NCI-H524 (cell line): ENCODE results near the gene KPTN.

Experiments
- DNase-seq, 2 experiments: peaks; one replicate each; lab custom pipeline; 2025; lab: John Stamatoyannopoulos, UW

KPTN gene

DNA sequence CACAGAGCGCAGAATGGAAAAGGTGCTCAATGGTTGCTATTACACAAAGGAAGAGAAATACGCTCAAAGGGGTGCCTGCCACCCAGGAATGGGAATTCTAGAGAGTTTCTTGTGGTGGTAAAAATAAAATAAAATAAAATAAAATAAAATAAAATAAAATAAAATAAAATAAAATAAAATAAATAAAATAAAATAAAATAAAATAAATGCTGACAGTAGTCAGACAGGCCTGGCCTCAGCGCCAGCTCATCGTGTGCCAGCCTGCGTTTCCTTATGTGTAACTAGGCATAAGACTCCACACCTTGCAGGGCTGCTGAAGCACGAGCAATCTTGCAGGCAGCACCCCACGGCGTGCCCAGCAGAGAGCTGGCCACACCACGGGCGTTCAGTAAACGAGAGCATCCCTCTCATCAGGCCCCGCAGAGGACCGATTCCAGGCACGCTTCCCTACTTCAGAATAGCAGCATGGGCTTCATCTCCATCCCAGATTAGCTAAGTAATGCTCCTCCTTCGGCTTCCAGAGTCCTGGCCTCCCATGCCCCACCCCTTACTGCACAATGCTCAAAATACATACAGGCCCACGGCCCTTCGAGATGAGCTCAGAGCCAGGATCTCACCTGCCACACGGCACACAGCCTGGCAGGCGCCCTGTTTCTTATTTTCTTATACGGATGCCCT is 25.3 kb upstream of the KPTN start:
- DNase-seq = no peak

- DNase-seq = no peak
Measured at GRCh38 chr19:47508721-47509120, 24.7 kb upstream of the KPTN start.

DNA sequence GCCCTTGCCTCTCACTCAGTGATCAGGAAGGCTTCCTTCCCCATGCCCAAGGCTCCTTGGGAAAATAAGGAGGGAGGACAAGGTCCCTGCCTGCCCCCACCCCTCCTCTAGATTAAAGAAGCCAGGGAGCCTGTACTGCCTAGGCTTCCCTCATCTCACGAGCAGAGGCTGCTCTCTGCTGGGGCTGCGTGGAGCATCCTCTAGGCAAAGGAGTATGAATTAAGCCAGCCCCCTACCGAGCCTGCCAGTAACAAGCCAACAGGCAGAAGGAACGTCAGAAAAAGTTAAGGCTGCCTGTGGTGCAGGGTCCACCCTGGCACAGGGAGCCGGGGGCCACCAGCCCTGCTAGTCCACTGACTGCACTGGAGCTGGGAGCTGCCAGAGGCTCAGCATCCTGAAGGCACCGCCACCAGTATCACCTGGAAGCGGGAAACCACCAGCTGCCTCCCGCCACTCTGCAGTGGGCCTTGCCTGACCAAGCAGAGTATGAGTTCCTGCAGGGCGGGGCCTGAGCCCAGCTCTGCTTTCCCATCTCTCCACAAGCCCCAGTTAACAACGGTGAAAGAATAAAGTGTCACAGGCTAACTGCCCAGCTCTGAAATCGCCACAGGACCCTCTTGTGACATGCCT is 24.0 kb upstream of the KPTN start:
- DNase-seq = peak; percentile 69 to 83

DNA sequence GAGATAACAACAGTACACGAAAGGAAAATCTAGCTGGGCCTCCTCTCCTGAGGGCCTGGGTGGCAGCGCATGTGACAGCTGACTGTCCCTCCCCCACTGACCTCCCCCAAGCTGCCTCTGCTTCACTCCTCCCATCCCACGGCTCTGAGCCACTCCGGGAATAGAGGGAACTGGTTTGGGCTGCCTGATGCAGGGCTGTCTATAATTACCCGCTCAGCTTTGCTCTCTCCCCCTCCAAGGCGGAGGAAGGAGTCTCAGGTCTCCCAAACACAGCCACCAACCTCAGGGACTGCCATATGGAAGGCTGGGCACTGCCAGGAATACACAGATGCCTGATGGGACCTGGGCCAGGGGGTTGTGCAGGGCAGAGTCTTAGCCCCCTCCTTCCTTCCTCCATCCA is 23.0 kb upstream of the KPTN start:
- peak; percentile 75 to 83 for DNase-seq

DNA sequence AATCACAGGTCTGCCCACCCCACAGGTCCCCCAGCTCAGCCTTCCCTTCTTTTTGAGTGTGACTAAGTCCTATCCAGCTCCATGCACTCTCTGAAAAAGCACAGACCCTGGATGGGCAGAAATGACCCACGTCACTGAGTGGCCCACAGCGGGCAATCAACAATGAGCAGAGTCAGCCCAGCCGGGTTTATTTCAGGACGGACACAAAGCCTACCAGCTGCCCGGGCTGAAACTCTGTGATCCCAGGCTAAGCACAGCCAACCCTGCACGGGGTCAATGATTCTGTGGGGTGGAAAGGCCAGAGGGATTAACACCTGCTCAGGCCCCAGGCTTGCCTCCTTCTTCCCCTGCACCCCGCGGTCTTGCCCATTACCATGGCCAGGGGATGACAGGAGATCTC is 22.4 kb upstream of the KPTN start:
- no peak for DNase-seq

GRCh38 chr19:47505506-47505905 is 21.5 kb upstream of the KPTN start:
- no peak for DNase-seq

GRCh38 chr19:47503826-47504150 is 19.8 kb upstream of the KPTN start:
- DNase-seq = no peak

DNA sequence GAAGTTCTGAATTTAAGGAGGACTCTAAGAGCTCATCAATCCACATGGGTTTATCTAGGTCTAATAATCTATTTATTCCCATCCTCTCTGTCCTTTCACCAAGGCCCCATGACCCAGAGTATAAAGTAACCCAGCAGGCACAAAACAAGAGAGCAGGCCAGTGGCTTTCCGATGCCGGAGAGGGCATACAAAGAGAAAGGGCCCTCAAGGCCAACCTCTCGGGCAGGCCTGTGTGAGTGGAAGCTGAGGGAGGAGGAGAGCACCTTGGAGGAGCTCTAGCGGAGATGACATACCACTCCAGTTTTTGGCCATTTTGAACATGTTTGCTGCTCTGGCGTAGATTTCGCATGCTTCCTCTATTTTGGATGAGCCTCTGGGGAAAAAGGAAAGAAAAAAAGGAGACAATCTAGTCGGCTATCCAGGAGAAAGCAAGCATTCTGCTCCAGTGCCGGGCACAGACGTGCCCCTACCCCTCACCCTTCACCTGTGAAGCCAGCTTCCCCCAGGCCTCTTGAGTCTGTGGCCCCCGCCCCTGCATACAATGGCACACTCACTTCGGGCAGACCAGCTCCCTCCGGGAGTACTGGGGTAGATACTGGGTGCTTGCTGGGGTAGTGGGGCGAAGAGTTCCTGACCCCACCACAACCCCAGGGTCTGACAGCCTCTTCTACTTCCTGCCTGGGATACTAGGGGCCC is 19.3 kb upstream of the KPTN start:
- DNase-seq = no peak

- no peak for DNase-seq
Measured at GRCh38 chr19:47499863-47500830, 16.1 kb upstream of the KPTN start.

DNA sequence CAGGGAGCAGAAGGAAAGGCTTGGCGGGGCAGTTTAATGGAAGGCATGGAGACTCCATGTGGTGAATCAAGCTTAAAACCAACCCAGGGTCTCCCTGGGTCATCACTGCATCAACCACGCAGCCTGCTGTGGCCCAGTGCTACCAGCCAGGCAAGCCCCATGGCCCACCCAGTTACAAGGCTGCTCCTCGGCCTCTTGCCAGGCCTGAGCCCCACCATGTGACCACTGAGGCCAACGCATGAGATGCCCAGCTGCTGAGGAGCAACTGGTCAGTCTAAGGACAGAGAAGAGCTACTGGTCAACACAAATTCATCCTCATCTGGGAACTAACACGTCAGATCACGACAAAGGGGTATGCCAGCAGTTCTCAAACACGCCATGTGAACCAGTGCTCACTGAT is 15.4 kb upstream of the KPTN start:
- no peak for DNase-seq

DNA sequence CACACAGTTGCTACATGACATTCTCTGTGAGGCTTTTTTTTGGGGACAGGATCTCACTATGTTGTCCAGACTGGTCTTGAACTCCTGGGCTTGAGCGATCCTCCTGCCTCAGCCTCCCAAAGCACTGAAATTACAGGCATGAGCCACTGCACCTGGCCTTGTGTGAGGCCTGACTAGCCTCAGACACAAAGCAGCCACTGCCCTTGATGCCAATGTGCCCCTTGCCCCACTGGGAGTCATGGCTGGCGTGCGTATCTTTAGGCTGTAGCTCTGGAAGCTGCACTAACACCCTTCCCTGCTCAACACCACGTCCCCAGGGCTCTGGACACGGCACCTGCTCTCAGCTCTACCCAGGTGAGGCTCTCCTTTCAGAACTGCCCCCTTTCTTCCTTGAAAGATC is 14.5 kb upstream of the KPTN start:
- no peak for DNase-seq

GRCh38 chr19:47497821-47498520 is 14.0 kb upstream of the KPTN start:
- no peak for DNase-seq

DNA sequence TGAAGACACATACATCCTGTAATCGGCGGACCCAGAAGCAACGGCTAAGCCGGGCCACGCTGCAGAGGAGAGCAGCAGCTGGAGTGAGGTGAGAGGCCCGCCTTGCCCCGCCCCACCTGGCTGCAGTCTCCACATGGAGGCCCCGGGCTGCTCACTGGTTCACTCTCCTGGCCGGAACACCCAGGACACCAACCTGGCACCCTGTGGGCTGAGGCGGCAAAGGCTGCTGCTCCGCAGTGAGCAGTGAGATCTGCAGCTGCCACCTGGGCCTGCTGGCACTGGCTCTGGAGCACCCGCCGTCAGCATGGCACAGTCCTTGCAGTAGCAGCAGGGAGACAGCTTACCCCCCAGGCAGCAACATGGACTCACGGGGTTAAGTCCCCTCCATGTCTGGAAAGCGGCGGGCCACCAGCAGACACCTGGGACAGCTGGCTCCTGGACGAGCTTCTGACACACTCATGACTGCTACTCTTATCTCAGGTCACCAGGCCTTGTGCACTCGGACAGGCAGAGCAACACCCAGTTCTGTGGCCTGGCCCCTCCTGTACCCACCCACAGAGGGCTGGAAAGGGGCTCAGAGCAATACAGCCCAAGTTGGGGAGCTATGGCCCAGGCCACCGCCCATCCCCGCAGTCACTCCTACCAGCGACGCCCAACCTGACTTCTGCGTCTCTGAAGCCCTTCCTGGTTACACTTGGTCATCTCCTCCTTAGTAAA is 13.2 kb upstream of the KPTN start:
- DNase-seq = peak; percentile 79 to 80

GRCh38 chr19:47495478-47496372 is 11.7 kb upstream of the KPTN start:
- peak; percentile 11 to 64 for DNase-seq

DNA sequence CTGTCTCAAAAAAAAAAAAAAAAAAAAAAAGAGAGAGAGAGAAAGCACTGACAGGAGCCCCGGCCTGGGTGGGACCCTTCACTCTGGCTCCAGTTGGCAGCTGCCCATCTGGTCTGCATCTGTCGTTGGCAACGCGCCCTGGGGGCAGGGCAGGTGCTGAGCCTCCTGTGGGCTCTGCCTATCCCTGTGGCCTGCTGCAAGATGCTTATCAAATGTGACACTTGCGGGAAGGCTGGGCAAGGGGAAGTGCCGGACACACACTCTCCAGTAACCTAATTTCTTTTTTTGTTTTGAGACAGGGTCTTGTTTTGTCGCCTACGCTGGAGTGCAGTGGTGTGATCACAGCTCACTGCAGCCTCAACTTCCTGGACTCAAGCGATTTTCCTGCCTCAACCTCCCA is 10.7 kb upstream of the KPTN start:
- peak; percentile 91 to 99 for DNase-seq

GRCh38 chr19:47494211-47494547 is 10.2 kb upstream of the KPTN start:
- peak; percentile 31 to 67 for DNase-seq

- peak; percentile 67 to 85 for DNase-seq
Measured at GRCh38 chr19:47493378-47494210, 9.6 kb upstream of the KPTN start.

GRCh38 chr19:47492571-47493377 is 8.8 kb upstream of the KPTN start:
- no peak for DNase-seq
